HEK293 (cell line): ENCODE data around the gene ADCY1.

ENCODE experiments used
- CTCF ChIP-seq: fragments of 450-650 bp; formaldehyde crosslinking; IDR thresholded peaks from 2 replicates; pipeline ENCODE4 v1.5.1; 2016; ENCODE audit warnings: missing biosample characterization, missing genetic modification characterization
- ZNF274 ChIP-seq, 2 experiments: fragments of 200-500 bp in 1 of 2; fragments of 450-650 bp in 1 of 2; sonication (Bioruptor generic) in 1 of 2; formaldehyde crosslinking in 1 of 2; IDR thresholded peaks; 2 replicates each; pipeline versions ENCODE4 v1.5.1 to v1.6.1; 2014 to 2016; ENCODE audit warnings: borderline replicate concordance in 1 of 2, inconsistent platforms in 1 of 2, low read length in 1 of 2, missing biosample characterization in 1 of 2, missing genetic modification characterization in 1 of 2
- ZNF292 ChIP-seq: fragments of 450-650 bp; formaldehyde crosslinking; IDR thresholded peaks from 2 replicates; pipeline ENCODE4 v1.5.1; 2016; ENCODE audit warnings: low read depth, missing biosample characterization, missing genetic modification characterization, borderline replicate concordance

GRCh38 chr7:45563401-45563800 lies 10.8 kb upstream of the ADCY1 start:
- TF ChIP-seq ZNF292 (tag by site-specific recombination) (no peak), CTCF (tag by site-specific recombination) (no peak), ZNF274 (IDR thresholded peaks at IDR 0.05; ENCODE audit: low read length) (no peak), ZNF274 (tag by site-specific recombination; IDR thresholded peaks at IDR 0.05; ENCODE audit: borderline replicate concordance) (no peak)
